ENCODE measurements around the gene MICAL2.

Gene MICAL2

GRCh38 chr11:12291766-12292165 lies 181.4 kb downstream of the MICAL2 start:
- DNase-seq: no peak

- no peak for DNase-seq
Observed at GRCh38 chr11:12292766-12293165, 182.4 kb downstream of the MICAL2 start.

GRCh38 chr11:12293486-12293885 lies 183.1 kb downstream of the MICAL2 start:
- DNase-seq: no peak

DNA sequence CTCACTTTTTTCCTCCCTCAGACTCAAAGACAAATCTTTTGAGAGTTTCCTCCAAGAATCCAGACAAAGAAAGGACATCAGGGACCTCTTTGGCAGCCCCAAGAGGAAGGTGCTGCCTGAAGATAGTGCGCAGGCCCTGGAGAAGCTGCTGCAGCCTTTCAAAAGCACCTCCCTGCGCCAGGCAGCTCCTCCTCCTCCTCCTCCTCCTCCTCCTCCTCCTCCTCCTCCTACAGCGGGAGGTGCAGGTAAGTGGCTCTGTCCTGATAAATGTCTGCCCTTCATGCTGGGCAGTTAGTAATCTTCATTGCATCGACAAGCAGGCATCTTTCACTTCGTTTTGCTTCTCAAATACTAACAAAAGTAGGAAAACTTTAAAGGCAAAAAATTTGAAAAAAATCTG lies 184.2 kb downstream of the MICAL2 start:
- DNase-seq: no peak

- DNase-seq: no peak
Observed at GRCh38 chr11:12295943-12296342, 185.6 kb downstream of the MICAL2 start.

GRCh38 chr11:12298610-12299009 lies 188.2 kb downstream of the MICAL2 start:
- no peak for DNase-seq

GRCh38 chr11:12301379-12301778 lies 191.0 kb downstream of the MICAL2 start:
- no peak for DNase-seq

- DNase-seq: no peak
Observed at GRCh38 chr11:12303421-12304149, 193.2 kb downstream of the MICAL2 start.

DNA sequence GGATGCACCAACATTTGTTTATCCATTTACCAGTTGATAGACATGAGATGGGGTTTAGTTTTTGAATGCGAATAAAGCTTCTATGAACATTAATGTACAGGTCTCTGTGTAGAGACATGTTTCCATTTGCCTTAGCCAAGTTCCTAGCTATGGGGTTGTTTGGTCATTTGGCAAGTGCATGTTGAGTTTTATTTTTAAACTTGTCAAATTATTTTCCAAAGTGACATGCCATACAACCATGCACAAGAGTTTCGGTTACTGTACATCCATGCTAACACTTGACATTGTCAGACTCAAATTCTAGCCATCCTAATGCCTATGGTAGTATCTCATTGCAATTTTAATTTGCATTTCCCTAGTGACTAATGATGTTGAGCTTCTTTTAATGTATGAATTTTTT lies 196.4 kb downstream of the MICAL2 start:
- no peak for DNase-seq

GRCh38 chr11:12312132-12312531 lies 201.7 kb downstream of the MICAL2 start:
- no peak for DNase-seq
